HUES6 (cell line): ENCODE data around the gene NGB.

Source experiments
- H3K27ac ChIP-seq: 2 replicates; pipeline ENCODE4 v1.7.0; 2013; ENCODE audit warnings: low read depth, mild to moderate bottlenecking, low read length, inconsistent platforms
- H3K27me3 ChIP-seq: 2 replicates; pipeline ENCODE4 v1.6.1; 2013; ENCODE audit warnings: low read length; ENCODE audit not compliant: control insufficient read depth, insufficient read depth
- H3K36me3 ChIP-seq: 2 replicates; pipeline ENCODE4 v1.6.1; 2013; ENCODE audit warnings: low read length; ENCODE audit not compliant: control insufficient read depth, insufficient read depth
- H3K4me1 ChIP-seq: 2 replicates; pipeline ENCODE4 v1.6.1; 2013; ENCODE audit warnings: low read length; ENCODE audit not compliant: control insufficient read depth, insufficient read depth
- H3K4me3 ChIP-seq: 2 replicates; pipeline ENCODE4 v1.5.1; 2013; ENCODE audit warnings: low read depth, low read length
- H3K9ac ChIP-seq: one replicate; pipeline ENCODE4 v1.6.1; 2013; ENCODE audit warnings: mild to moderate bottlenecking, low read length
- H3K9me3 ChIP-seq: 2 replicates; pipeline ENCODE4 v1.6.1; 2013; ENCODE audit warnings: low read depth, low read length; ENCODE audit not compliant: control insufficient read depth, insufficient read depth

The NGB gene

GRCh38 chr14:77230914-77231313 lies 40.1 kb downstream of the NGB start:
- Histone ChIP-seq H3K9me3 (no peaks in the 10 kb centered on the region), H3K36me3 (no peaks in the 10 kb centered on the region), H3K4me1 (peaks cover 4% of the 10 kb centered on the region; the same call in 1 of the 2 replicates), H3K9ac (no peak overlapping the region), H3K27ac (no peak overlapping the region), H3K4me3 (no peak overlapping the region), H3K27me3 (no peaks in the 10 kb centered on the region)

GRCh38 chr14:77228056-77228455 lies 43.0 kb downstream of the NGB start:
- Histone ChIP-seq H3K36me3 (no peaks in the 10 kb centered on the region), H3K4me3 (no peak overlapping the region), H3K9ac (no peak overlapping the region), H3K9me3 (no peaks in the 10 kb centered on the region), H3K4me1 (peaks cover 29% of the 10 kb centered on the region), H3K27ac (no peak overlapping the region), H3K27me3 (no peaks in the 10 kb centered on the region)

- Histone ChIP-seq H3K4me1 (peaks cover 41% of the 10 kb centered on the region), H3K4me3 (no peak overlapping the region), H3K27ac (no peak overlapping the region), H3K27me3 (no peaks in the 10 kb centered on the region), H3K9me3 (no peaks in the 10 kb centered on the region), H3K9ac (no peak overlapping the region), H3K36me3 (no peaks in the 10 kb centered on the region)
Measured at GRCh38 chr14:77225892-77226557, 45.0 kb downstream of the NGB start.

- peaks cover 44% of the 10 kb centered on the region for H3K4me1 ChIP-seq
Measured at GRCh38 chr14:77225254-77225653, 45.8 kb downstream of the NGB start.

GRCh38 chr14:77224212-77224611 lies 46.8 kb downstream of the NGB start:
- Histone ChIP-seq H3K27ac (no peak overlapping the region), H3K4me3 (no peak overlapping the region), H3K27me3 (no peaks in the 10 kb centered on the region), H3K4me1 (peaks cover 51% of the 10 kb centered on the region), H3K36me3 (no peaks in the 10 kb centered on the region), H3K9me3 (no peaks in the 10 kb centered on the region), H3K9ac (no peak overlapping the region)

More at GRCh38 chr14:77225254-77225653, 45.8 kb downstream of the NGB start:
- no peak overlapping the region for H3K27ac ChIP-seq
- no peaks in the 10 kb centered on the region for H3K36me3 ChIP-seq
- H3K9ac ChIP-seq = no peak overlapping the region
- no peaks in the 10 kb centered on the region for H3K9me3 ChIP-seq
- H3K27me3 ChIP-seq = no peaks in the 10 kb centered on the region
- H3K4me3 ChIP-seq = no peak overlapping the region

GRCh38 chr14:77222546-77223225 lies 48.3 kb downstream of the NGB start:
- no peak overlapping the region for H3K9ac ChIP-seq
- H3K4me3 ChIP-seq = 0 out of 2 replicates have a peak overlapping the region, but pooled peaks have one; percentile 10
- H3K4me1 ChIP-seq = peaks cover 54% of the 10 kb centered on the region
- H3K9me3 ChIP-seq = no peaks in the 10 kb centered on the region
- no peaks in the 10 kb centered on the region for H3K36me3 ChIP-seq
- H3K27ac ChIP-seq = no peak overlapping the region
- no peaks in the 10 kb centered on the region for H3K27me3 ChIP-seq

- Histone ChIP-seq H3K36me3 (no peaks in the 10 kb centered on the region), H3K27me3 (peaks cover 3% of the 10 kb centered on the region; the same call in 1 of the 2 replicates), H3K27ac (no peak overlapping the region), H3K4me3 (no peak overlapping the region), H3K9me3 (no peaks in the 10 kb centered on the region), H3K4me1 (peaks cover 54% of the 10 kb centered on the region), H3K9ac (no peak overlapping the region)
Measured at GRCh38 chr14:77221241-77221871, 49.6 kb downstream of the NGB start.

- Histone ChIP-seq H3K36me3 (no peaks in the 10 kb centered on the region), H3K4me1 (peaks cover 46% of the 10 kb centered on the region), H3K4me3 (no peak overlapping the region; the same call in 1 of the 2 replicates), H3K27me3 (peaks cover 11% of the 10 kb centered on the region; the same call in 1 of the 2 replicates), H3K9ac (no peak overlapping the region), H3K9me3 (no peaks in the 10 kb centered on the region), H3K27ac (no peak overlapping the region)
Measured at GRCh38 chr14:77220246-77221017, 50.6 kb downstream of the NGB start.

GRCh38 chr14:77219591-77219990 lies 51.4 kb downstream of the NGB start:
- no peak overlapping the region for H3K4me3 ChIP-seq
- no peaks in the 10 kb centered on the region for H3K36me3 ChIP-seq
- no peak overlapping the region for H3K9ac ChIP-seq
- peaks cover 40% of the 10 kb centered on the region for H3K4me1 ChIP-seq
- no peaks in the 10 kb centered on the region for H3K9me3 ChIP-seq
- peaks cover 15% of the 10 kb centered on the region; the same call in 1 of the 2 replicates for H3K27me3 ChIP-seq
- no peak overlapping the region for H3K27ac ChIP-seq

GRCh38 chr14:77217551-77217950 lies 53.5 kb downstream of the NGB start:
- Histone ChIP-seq H3K36me3 (no peaks in the 10 kb centered on the region), H3K27ac (no peak overlapping the region), H3K4me1 (peaks cover 24% of the 10 kb centered on the region), H3K9me3 (no peaks in the 10 kb centered on the region), H3K9ac (no peak overlapping the region), H3K4me3 (no peak overlapping the region), H3K27me3 (peaks cover 18% of the 10 kb centered on the region; the same call in 1 of the 2 replicates)
